GM19324 (cell line): ENCODE results near the gene SEMA3C.
"Not testable (repeated sequence)": the region's sequence is repeated elsewhere in the genome, so short reads cannot be mapped to it uniquely, and the experiment has no call there.

Experiments
- ATAC-seq: cut with Tn5 transposase; IDR thresholded peaks from one replicate; pipeline ENCODE4 v1.9.1; 2021; ENCODE audit warnings: mild to moderate bottlenecking, moderate library complexity; ENCODE audit not compliant: unreplicated experiment, low FRiP score

The SEMA3C gene

DNA sequence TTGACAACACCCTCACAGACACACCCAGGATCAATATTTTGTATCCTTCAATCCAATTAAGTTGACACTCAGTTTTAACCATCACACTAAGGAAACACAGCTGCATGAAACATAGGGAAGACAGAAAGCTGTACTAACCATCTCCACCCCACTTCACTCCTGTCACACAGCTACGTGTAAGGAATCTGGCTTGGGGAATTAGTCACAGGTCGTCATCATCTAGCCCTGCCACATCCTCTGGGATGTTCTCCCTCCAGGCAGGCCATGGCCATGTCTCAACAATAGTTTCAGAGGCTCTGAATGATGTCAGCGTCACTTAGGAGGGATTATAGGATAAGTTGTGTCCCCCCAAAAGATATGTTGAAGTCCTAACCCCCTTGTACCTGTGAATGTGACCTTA, 10.8 kb upstream of the SEMA3C start:
- no peak for ATAC-seq

DNA sequence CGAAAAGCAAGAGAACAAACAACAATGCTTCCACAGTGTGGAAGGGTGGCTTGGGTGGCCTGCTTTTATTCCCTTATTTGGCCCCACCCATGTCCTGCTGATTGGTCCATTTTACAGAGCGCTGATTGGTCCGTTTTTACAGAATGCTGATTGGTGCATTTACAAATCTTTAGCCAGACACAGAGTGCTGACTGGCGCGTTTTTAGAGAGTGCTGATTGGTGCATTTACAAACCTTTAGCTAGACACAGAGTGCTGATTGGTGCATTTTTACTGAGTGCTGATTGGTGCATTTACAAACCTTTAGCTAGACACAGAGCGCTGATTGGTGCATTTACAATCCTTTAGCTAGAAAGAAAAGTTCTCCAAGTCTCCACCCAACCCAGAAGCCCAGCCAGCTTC, 8.1 kb upstream of the SEMA3C start:
- ATAC-seq: not testable (repeated sequence)

GRCh38 chr7:80924090-80924489, 5.2 kb upstream of the SEMA3C start:
- no peak for ATAC-seq

- no peak for ATAC-seq
Measured at GRCh38 chr7:80923211-80923612, 4.4 kb upstream of the SEMA3C start.

DNA sequence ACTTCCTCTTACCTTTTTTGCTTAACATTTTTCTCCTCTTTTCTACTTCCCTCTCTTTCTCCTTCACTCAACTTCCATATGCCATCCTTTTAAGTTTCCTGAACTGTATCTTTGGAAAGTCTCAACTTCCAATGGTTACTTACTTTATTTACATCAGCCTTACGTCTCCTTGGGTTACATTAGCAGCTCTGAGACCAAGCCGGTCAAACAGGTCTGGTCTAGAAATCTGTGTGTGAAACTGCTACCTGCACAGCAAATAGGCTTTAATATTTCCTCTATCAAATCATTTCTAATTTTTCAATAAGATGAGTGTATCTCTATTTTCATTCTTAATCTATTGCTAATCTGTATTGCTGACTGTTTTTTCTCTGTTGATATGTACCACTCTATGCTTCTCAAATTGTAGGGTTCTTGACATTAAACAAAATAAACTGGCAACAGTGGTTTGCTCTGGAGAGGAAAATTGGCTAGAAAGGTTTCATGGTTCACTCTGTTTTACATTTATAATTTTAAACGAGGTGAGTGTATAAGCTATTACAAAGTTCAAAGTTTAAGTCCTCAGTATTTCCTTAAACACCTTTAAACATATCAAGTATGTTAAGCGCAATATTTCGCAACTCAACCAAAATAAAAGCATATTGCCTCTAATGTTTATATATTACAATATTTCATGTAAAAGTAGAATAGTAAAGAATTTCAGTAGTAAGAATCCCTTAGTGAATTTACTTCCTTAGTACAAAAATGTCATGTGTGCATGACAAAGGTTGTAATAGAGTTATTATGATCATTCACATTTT, 3.6 kb upstream of the SEMA3C start:
- ATAC-seq: no peak

DNA sequence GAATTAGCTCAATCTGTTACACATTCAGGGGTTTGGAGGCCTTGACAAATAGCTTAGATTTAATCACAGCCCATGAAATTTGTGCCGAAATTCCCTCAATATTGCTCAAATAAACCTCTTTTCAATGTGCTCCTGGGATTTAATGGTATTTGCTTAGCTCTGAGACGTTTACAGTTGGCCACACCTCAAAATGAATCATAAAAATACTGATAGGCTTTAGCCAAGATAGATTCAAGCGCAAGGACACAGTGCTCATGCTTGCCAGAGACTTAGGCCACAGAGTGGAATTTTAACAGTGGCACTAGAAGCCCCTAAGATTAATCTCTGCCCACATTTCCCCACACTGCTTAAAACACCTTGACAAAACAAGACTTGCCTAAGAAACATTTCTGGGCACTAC, 2.3 kb upstream of the SEMA3C start:
- ATAC-seq: no peak

DNA sequence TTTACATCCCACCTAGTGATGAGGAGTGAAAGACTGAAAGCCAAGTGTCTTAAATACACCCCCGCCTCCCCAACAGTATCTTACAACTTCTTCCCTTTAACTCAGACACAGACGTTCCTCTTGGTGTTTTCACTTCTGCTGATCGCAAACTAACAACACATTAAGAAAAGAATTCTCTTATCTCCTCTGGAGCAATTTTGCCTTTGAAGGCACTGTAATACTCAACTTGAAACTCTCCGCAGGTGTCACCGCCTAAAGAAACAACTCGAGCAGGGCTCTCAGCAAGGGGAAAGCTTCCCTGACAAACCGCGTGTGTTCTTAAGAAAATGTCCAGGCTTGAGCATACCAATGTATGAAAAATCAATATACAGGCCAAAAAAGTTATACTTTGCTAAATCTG, 452 bp downstream of the SEMA3C start:
- ATAC-seq: no peak

GRCh38 chr7:80916770-80917741, 1.8 kb downstream of the SEMA3C start:
- no peak for ATAC-seq

DNA sequence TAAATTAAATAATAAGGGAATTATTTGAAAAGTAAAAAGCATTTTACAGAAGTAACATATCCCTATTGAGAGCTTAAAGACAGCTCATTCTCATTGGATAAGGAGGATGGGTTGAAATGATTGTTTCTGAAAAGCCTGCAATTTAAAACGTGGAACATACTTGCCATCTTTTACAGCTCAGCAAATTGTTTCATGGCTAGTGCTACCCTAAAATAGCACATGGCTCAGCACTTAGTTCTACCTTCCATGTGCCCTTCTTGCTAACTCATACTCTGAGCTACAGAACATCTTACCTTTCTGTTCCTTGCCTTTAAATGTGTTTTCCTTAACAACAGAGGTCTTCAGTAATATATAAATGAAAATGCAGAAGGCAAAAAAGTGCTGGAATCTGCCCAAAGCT, 8.6 kb downstream of the SEMA3C start:
- ATAC-seq: no peak

DNA sequence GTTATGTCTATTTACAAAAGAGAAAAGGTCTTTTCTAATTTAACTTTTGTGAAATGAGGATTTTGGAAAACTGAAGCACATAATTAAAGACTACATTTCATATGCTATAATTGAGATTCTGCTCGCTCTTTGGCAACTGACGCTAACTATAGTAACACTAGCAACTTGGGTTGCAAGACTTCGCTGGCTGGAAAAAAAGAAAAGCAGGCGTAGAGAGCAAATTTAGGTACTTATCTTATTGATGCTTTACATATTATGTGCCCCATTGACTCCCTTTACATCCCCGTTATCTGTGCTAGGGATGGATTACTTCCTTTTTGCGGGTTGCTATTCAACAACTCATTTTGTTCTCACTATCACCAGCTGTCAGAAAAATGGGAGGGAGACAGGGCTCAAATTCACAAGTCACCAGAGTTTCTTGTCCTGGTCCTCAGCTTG, 10.5 kb downstream of the SEMA3C start:
- no peak for ATAC-seq

GRCh38 chr7:80907612-80908011, 11.2 kb downstream of the SEMA3C start:
- ATAC-seq: no peak

DNA sequence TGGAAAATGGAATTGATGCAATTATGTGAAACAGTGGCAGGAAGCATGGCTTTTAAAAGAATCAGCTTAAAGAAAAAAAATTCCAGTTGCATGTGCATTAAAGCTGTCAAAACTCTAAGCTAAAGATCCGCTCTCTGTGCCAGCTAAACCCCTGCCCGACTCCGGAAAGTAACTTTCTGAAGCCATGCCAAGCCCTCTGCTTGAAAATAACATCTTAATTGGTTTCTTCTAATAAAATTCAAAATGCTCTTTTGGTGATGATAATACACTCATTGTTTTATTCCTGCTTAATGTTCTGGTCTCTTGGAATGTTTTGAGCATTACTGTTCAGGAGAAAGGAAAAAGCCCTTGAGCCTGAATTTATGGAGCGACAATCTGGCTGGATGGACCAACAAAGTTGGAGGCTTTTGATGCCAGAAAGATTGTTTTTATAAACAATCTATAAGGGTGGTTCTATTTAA, 11.7 kb downstream of the SEMA3C start:
- no peak for ATAC-seq

GRCh38 chr7:80905334-80905733, 13.5 kb downstream of the SEMA3C start:
- no peak for ATAC-seq

GRCh38 chr7:80902716-80903308, 16.0 kb downstream of the SEMA3C start:
- no peak for ATAC-seq

DNA sequence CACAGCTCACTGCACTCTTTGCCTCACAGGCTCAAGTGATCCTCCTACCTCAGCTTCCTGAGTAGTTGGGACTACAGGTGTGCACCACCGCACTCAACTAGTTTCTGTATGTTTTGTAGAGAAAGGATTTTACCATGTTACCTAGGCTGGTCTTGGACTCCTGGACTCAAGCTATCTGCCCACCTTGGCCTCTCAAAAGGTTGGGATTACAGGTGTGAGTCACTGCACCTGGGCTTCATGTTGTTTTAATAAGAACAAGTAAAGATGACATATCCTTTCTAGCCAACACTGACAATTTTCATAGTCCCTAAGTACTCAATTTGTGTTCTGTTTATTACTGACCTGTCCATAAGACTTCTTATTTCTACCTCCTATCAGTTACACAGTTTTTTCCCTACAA, 16.8 kb downstream of the SEMA3C start:
- no peak for ATAC-seq

- no peak for ATAC-seq
Measured at GRCh38 chr7:80900583-80901576, 18.0 kb downstream of the SEMA3C start.

DNA sequence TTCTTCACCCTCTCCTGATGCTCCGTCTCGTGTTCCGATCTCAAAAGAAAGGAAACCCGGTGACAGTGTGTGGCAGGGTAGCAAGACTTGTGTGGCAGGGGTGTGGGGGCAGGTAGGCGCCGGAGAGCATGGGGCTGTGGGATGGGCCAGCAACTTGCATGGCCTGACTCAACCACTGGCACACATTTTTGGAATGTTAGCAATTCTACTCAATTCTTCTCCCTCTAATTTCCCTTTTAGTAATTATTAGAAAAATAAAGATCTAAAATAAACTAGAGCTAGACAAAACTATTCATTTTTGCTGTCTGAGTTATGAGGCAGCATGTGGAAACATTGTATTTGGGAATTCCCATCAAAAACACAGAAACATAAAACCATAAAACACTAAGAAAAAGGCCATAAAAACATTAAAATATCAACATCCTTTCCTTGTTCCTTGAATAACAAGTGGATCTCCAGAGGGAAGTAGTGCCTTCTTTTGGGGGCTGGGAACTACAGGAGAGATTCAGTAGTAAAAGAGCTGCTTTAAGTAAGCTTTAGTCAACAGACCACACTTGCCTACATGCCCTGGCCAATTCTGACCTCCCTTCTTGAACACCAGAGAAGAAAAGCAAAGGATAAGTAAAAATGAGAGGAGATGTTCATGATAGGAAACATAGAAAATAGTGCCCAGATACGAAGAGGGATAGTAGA, 21.8 kb downstream of the SEMA3C start:
- no peak for ATAC-seq

DNA sequence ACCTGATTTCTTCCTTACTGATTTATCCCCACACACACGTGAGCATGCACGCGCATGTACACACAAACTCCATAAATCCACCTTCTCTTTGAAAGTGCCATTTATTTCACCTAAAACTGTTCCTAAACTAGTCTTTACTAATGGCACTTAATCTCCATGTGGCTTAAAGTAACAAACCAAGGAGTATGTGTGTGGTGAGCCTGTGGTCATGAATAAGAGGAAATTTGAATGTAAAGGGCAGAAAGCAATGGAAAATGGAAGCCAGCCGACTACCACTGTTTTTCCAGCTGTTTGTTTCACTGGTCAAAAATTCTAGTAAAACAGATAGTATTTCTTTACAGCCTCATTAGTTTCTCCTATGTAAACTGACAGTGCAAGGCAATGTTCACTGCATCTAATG, 23.8 kb downstream of the SEMA3C start:
- no peak for ATAC-seq

- ATAC-seq: no peak
Measured at GRCh38 chr7:80891259-80891544, 27.6 kb downstream of the SEMA3C start.
